Liver (tissue), 3 donors: ENCODE measurements around the gene PLCB4.

Source experiments
- GABPA ChIP-seq, 2 donors: IDR thresholded peaks in 1 of 2; conservative IDR thresholded peaks in 1 of 2; 2 replicates each; pipeline ENCODE4 v1.6.1; 2016; ENCODE audit warnings: antibody characterized with exemption in 2 of 2, mild to moderate bottlenecking in 1 of 2, moderate library complexity in 1 of 2
- JUND ChIP-seq, 2 donors: IDR thresholded peaks; 2 replicates each; pipeline ENCODE4 v1.6.1; 2016; ENCODE audit warnings: antibody characterized with exemption in 2 of 2
- RAD21 ChIP-seq, 2 donors: IDR thresholded peaks; 2 replicates each; pipeline ENCODE4 v1.6.1; 2016; ENCODE audit warnings: antibody characterized with exemption in 2 of 2, mild to moderate bottlenecking in 2 of 2
- RXRA ChIP-seq, 2 donors: IDR thresholded peaks; 2 replicates each; pipeline ENCODE4 v1.6.1; 2017 to 2018; ENCODE audit warnings: antibody characterized with exemption in 2 of 2, mild to moderate bottlenecking in 1 of 2
- TAF1 ChIP-seq: conservative IDR thresholded peaks from 2 replicates; pipeline ENCODE4 v1.6.1; 2016; ENCODE audit warnings: antibody characterized with exemption, mild to moderate bottlenecking
- TF ChIP-seq, protein P1 (sequence below): fragments of 150-350 bp; IDR thresholded peaks from 2 replicates; pipeline ENCODE4 v1.5.1; 2017; ENCODE audit warnings: improper control_type of control experiment, low read depth, low read length; ENCODE audit not compliant: missing input control
- TF ChIP-seq, protein P2 (sequence below): IDR thresholded peaks from 2 replicates; pipeline ENCODE4 v1.6.1; 2016; ENCODE audit warnings: antibody characterized with exemption
- donor health status: healthy.
- donor health status: healthy.

DNA sequence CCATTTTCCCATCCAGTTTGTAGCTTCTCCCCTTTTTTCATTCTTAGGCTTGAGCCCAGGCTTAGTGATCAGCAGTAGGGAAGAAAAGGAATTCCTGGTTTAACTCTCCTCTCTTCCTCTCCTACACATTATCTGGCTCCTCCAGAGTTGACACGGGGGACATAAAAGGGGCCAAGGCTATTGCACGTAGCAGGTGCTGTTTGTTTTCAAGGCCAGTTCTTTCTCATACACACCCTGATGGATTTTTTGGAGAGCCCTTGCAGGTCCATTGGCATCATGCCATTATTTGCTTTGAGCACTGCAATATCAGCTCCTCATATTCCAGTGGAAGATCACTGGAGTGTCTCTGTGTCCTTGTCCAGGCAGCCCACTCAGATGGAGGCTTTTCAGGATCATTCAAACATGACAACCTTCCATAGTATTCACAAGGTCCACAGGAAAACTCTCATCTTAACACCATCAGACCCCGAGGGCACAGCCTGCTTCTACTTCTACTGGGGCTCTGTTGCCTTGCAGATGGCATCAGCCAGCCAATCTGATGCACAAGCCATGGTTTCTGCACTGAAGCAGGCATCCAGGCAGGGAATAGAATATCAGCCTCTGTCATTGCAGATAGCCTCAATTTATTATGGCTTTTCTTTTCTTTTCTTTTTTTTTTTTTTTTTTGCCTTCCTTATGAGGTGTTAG is 18.8 kb downstream of the PLCB4 start:
- TF ChIP-seq, protein P1, sequence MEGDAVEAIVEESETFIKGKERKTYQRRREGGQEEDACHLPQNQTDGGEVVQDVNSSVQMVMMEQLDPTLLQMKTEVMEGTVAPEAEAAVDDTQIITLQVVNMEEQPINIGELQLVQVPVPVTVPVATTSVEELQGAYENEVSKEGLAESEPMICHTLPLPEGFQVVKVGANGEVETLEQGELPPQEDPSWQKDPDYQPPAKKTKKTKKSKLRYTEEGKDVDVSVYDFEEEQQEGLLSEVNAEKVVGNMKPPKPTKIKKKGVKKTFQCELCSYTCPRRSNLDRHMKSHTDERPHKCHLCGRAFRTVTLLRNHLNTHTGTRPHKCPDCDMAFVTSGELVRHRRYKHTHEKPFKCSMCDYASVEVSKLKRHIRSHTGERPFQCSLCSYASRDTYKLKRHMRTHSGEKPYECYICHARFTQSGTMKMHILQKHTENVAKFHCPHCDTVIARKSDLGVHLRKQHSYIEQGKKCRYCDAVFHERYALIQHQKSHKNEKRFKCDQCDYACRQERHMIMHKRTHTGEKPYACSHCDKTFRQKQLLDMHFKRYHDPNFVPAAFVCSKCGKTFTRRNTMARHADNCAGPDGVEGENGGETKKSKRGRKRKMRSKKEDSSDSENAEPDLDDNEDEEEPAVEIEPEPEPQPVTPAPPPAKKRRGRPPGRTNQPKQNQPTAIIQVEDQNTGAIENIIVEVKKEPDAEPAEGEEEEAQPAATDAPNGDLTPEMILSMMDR = no peak
- TF ChIP-seq RAD21 (IDR thresholded peaks at IDR 0.05) (no peak), JUND (IDR thresholded peaks at IDR 0.05) (no peak), TAF1 (no peak), RXRA (IDR thresholded peaks at IDR 0.05) (no peak), GABPA (IDR thresholded peaks at IDR 0.05 in 1 of 2, conservative IDR thresholded peaks at IDR 0.05 in 1 of 2) (no peak)
- TF ChIP-seq, protein P2, sequence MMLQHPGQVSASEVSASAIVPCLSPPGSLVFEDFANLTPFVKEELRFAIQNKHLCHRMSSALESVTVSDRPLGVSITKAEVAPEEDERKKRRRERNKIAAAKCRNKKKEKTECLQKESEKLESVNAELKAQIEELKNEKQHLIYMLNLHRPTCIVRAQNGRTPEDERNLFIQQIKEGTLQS = no peak
